RWPE2 (cell line): Measurements from ENCODE around the gene KATNAL2.

ENCODE experiments used
- ATAC-seq: fragments of 200-7000 bp; cut with Tn5 transposase; 3 replicates; pipeline ENCODE4 v1.9.1; 2021; ENCODE audit warnings: low read depth
- DNase-seq: peaks from one replicate; pipeline ENCODE4 v3.0.0-alpha.2; 2020; ENCODE audit warnings: low spot score
- H3K27ac ChIP-seq: fragments of 450-650 bp; 2 replicates; pipeline ENCODE4 v1.5.1; 2017; ENCODE audit warnings: mild to moderate bottlenecking; ENCODE audit not compliant: poor library complexity, severe bottlenecking
- H3K27me3 ChIP-seq: fragments of 250-450 bp; sonication (Bioruptor Pico); 2 replicates; pipeline ENCODE4 v1.5.1; 2021; ENCODE audit warnings: mild to moderate bottlenecking, moderate library complexity; ENCODE audit not compliant: insufficient read depth, poor library complexity, severe bottlenecking
- H3K36me3 ChIP-seq: fragments of 250-450 bp; sonication (Bioruptor Pico); 2 replicates; pipeline ENCODE4 v1.5.1; 2020; ENCODE audit warnings: low read depth, mild to moderate bottlenecking, moderate library complexity
- H3K4me1 ChIP-seq: fragments of 250-450 bp; sonication (Bioruptor Pico); 2 replicates; pipeline ENCODE4 v1.5.1; 2021; ENCODE audit warnings: mild to moderate bottlenecking, moderate library complexity; ENCODE audit not compliant: insufficient read depth, poor library complexity, severe bottlenecking
- H3K4me3 ChIP-seq: fragments of 250-450 bp; sonication (Bioruptor Pico); 2 replicates; pipeline ENCODE4 v1.5.1; 2021; ENCODE audit warnings: mild to moderate bottlenecking, moderate library complexity; ENCODE audit not compliant: severe bottlenecking
- H3K9me3 ChIP-seq: fragments of 250-450 bp; sonication (Bioruptor Pico); 2 replicates; pipeline ENCODE4 v1.5.1; 2021; ENCODE audit warnings: mild to moderate bottlenecking, moderate library complexity; ENCODE audit not compliant: severe bottlenecking
- CTCF ChIP-seq: fragments of 450-650 bp; IDR thresholded peaks from one replicate; pipeline ENCODE4 v1.5.1; 2017; ENCODE audit warnings: mild to moderate bottlenecking, moderate library complexity; ENCODE audit not compliant: poor library complexity, severe bottlenecking

The KATNAL2 gene

GRCh38 chr18:47077111-47077510 is 159.7 kb downstream of the KATNAL2 start:
- Histone ChIP-seq H3K9me3 (no peaks in the 10 kb centered on the region), H3K27me3 (no peaks in the 10 kb centered on the region), H3K27ac (no peak overlapping the region), H3K36me3 (no peaks in the 10 kb centered on the region), H3K4me1 (peaks cover 12% of the 10 kb centered on the region), H3K4me3 (no peak overlapping the region)
- no peak for ATAC-seq
- DNase-seq: no peak
- no peak for TF ChIP-seq CTCF

- Histone ChIP-seq H3K9me3 (no peaks in the 10 kb centered on the region), H3K4me3 (no peak overlapping the region), H3K27me3 (no peaks in the 10 kb centered on the region), H3K27ac (no peak overlapping the region), H3K4me1 (peaks cover under 1% of the 10 kb centered on the region), H3K36me3 (no peaks in the 10 kb centered on the region)
- TF ChIP-seq CTCF: no peak
- ATAC-seq (no peak), DNase-seq (no peak)
These were observed 163.5 kb downstream of the KATNAL2 start for GRCh38 chr18:47080872-47081271.

- no peak for ATAC-seq
- TF ChIP-seq CTCF: no peak
- H3K27me3 ChIP-seq: no peaks in the 10 kb centered on the region
- H3K4me1 ChIP-seq: no peaks in the 10 kb centered on the region
- no peaks in the 10 kb centered on the region for H3K9me3 ChIP-seq
- no peak for DNase-seq
- H3K4me3 ChIP-seq: no peak overlapping the region
- H3K27ac ChIP-seq: no peak overlapping the region
- no peaks in the 10 kb centered on the region for H3K36me3 ChIP-seq
These were observed 164.2 kb downstream of the KATNAL2 start for GRCh38 chr18:47081578-47081977.

GRCh38 chr18:47087676-47088075 is 170.3 kb downstream of the KATNAL2 start:
- DNase-seq: no peak

GRCh38 chr18:47095810-47096209 is 178.4 kb downstream of the KATNAL2 start:
- no peak overlapping the region for H3K4me3 ChIP-seq

More at GRCh38 chr18:47087676-47088075, 170.3 kb downstream of the KATNAL2 start:
- H3K4me1 ChIP-seq: no peaks in the 10 kb centered on the region
- ATAC-seq: no peak
- no peaks in the 10 kb centered on the region for H3K27me3 ChIP-seq
- no peak overlapping the region for H3K27ac ChIP-seq
- no peak overlapping the region for H3K4me3 ChIP-seq
- TF ChIP-seq CTCF: no peak
- H3K36me3 ChIP-seq: no peaks in the 10 kb centered on the region
- H3K9me3 ChIP-seq: no peaks in the 10 kb centered on the region

More at GRCh38 chr18:47095810-47096209, 178.4 kb downstream of the KATNAL2 start:
- H3K4me1 ChIP-seq: no peaks in the 10 kb centered on the region
- DNase-seq: no peak
- no peak for ATAC-seq
- H3K27me3 ChIP-seq: no peaks in the 10 kb centered on the region
- H3K27ac ChIP-seq: no peak overlapping the region
- no peaks in the 10 kb centered on the region for H3K36me3 ChIP-seq
- no peak for TF ChIP-seq CTCF
- no peaks in the 10 kb centered on the region for H3K9me3 ChIP-seq
